Ovary (tissue), 3 donors: ENCODE data around the gene TPSD1.

Experiments used
- EP300 ChIP-seq: sonication (generic); formaldehyde crosslinking; IDR thresholded peaks from one replicate; pipeline ENCODE4 v1.6.1; 2017; ENCODE audit warnings: antibody characterized with exemption
- TF ChIP-seq, protein P1 (sequence below), 3 donors: fragments of 450-650 bp in 2 of 3; fragments of 200-600 bp in 1 of 3; IDR thresholded peaks; one replicate each; pipeline versions ENCODE4 v1.5.1 to v1.8.0; 2016 to 2022; ENCODE audit warnings: antibody characterized with exemption in 3 of 3, mild to moderate bottlenecking in 1 of 3
- donor health status: DM: no; HTN: no; CAD: no.

DNA sequence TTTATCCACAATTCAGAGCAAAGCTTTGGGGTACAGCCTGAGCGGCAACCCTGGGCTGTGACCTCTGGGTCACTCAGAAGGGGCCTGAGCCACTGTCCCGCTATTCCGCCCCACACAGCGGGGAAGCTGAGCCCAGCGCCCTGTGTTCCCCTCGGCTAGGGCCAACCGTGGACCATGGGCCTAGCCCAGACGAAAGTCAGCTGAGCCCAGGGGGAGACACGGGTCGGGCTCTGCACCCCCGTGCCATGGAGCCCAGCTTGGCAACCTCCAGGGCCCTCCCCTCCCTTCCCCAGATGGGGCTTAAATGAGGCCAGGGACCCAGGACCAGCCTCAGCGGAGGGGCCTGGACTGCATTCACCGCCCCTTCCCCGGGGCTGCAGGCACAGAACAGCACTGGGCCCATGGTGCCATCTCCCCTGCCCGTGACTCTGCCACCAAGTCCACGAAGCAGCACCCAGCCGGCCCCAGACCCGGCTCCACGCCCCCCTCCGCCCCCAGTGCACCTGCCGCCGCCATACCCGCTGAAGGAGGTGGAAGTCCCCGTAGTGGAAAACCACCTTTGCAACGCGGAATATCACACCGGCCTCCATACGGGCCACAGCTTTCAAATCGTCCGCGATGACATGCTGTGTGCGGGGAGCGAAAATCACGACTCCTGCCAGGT lies 1.8 kb downstream of the TPSD1 start:
- TF ChIP-seq, protein P1, sequence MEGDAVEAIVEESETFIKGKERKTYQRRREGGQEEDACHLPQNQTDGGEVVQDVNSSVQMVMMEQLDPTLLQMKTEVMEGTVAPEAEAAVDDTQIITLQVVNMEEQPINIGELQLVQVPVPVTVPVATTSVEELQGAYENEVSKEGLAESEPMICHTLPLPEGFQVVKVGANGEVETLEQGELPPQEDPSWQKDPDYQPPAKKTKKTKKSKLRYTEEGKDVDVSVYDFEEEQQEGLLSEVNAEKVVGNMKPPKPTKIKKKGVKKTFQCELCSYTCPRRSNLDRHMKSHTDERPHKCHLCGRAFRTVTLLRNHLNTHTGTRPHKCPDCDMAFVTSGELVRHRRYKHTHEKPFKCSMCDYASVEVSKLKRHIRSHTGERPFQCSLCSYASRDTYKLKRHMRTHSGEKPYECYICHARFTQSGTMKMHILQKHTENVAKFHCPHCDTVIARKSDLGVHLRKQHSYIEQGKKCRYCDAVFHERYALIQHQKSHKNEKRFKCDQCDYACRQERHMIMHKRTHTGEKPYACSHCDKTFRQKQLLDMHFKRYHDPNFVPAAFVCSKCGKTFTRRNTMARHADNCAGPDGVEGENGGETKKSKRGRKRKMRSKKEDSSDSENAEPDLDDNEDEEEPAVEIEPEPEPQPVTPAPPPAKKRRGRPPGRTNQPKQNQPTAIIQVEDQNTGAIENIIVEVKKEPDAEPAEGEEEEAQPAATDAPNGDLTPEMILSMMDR (IDR thresholded peaks at IDR 0.05), result no peak
- no peak for TF ChIP-seq EP300
